CD14-positive monocyte (primary cell): ENCODE data around the gene RARB. TPM values are rescaled to one million over a fixed set of nuclear protein-coding genes. Genes with fewer than 3 reads are reported as not detected.

Source experiments
- DNase-seq, 3 donors: peaks; one replicate each; pipeline ENCODE4 v3.0.0-alpha.2; 2011 to 2022
- H2AFZ ChIP-seq: 2 replicates; pipeline ENCODE4 v1.6.0; 2012; ENCODE audit warnings: mild to moderate bottlenecking, low read depth, low read length, inconsistent platforms; ENCODE audit not compliant: insufficient read depth, poor library complexity, severe bottlenecking
- H3K27ac ChIP-seq, 2 donors: 1 replicate in 1 of 2; 2 replicates in 1 of 2; pipeline ENCODE4 v1.5.1; 2012 to 2013; ENCODE audit warnings: low read length in 2 of 2, control low read depth in 1 of 2, inconsistent platforms in 1 of 2, low read depth in 1 of 2, mild to moderate bottlenecking in 1 of 2
- H3K27me3 ChIP-seq, 2 donors: one replicate each; pipeline versions ENCODE4 v1.6.0 to v1.6.1; 2011 to 2013; ENCODE audit warnings: low read length in 2 of 2; ENCODE audit not compliant: control insufficient read depth in 2 of 2, insufficient read depth in 2 of 2
- H3K36me3 ChIP-seq, 2 donors: replicated peaks in 1 of 2; 1 replicate in 1 of 2; 2 replicates in 1 of 2; pipeline versions ENCODE4 v1.5.1 to v1.6.1; 2012 to 2013; ENCODE audit warnings: low read length in 2 of 2, control low read depth in 1 of 2, inconsistent platforms in 1 of 2, mild to moderate bottlenecking in 1 of 2; ENCODE audit not compliant: insufficient read depth in 2 of 2, control insufficient read depth in 1 of 2
- H3K4me1 ChIP-seq, 2 donors: 1 replicate in 1 of 2; 2 replicates in 1 of 2; pipeline versions ENCODE4 v1.5.1 to v1.6.1; 2012 to 2013; ENCODE audit warnings: low read length in 2 of 2, control low read depth in 1 of 2, inconsistent platforms in 1 of 2, mild to moderate bottlenecking in 1 of 2, moderate library complexity in 1 of 2; ENCODE audit not compliant: insufficient read depth in 2 of 2, control insufficient read depth in 1 of 2
- H3K4me2 ChIP-seq: replicated peaks from 2 replicates; pipeline ENCODE3; 2012; ENCODE audit warnings: low read length, moderate library complexity, mild to moderate bottlenecking; ENCODE audit not compliant: poor library complexity, severe bottlenecking; ENCODE audit errors: extremely low read depth
- H3K4me3 ChIP-seq, 3 experiments: fragments of 200-600 bp in 1 of 3; sonication (generic) in 1 of 3; replicated peaks in 1 of 3; 1 replicate in 2 of 3; 2 replicates in 1 of 3; pipeline ENCODE4 v1.5.1; 2011 to 2013; ENCODE audit warnings: low read length in 3 of 3, mild to moderate bottlenecking in 3 of 3, control low read depth in 2 of 3, low read depth in 2 of 3, inconsistent platforms in 1 of 3, moderate library complexity in 1 of 3
- H3K79me2 ChIP-seq: 2 replicates; pipeline ENCODE4 v1.6.0; 2012; ENCODE audit warnings: mild to moderate bottlenecking, control low read depth, inconsistent platforms, low read length, moderate library complexity; ENCODE audit not compliant: insufficient read depth
- H3K9ac ChIP-seq: 2 replicates; pipeline ENCODE4 v1.6.0; 2017; ENCODE audit warnings: low read length, mild to moderate bottlenecking; ENCODE audit not compliant: insufficient read depth, poor library complexity, severe bottlenecking
- H3K9me3 ChIP-seq, 2 donors: replicated peaks in 1 of 2; 1 replicate in 1 of 2; 2 replicates in 1 of 2; pipeline versions ENCODE4 v1.5.1 to v1.6.1; 2012 to 2013; ENCODE audit warnings: low read length in 2 of 2, control low read depth in 1 of 2; ENCODE audit not compliant: control insufficient read depth in 1 of 2, insufficient read depth in 1 of 2
- H4K20me1 ChIP-seq: 2 replicates; pipeline ENCODE4 v1.6.0; 2012; ENCODE audit warnings: mild to moderate bottlenecking, low read length, control low read depth, moderate library complexity; ENCODE audit not compliant: insufficient read depth
- H3K27ac Mint-ChIP-seq, 7 donors: one replicate each; pipeline ENCODE4 v1.8.0; 2020; ENCODE audit warnings: mild to moderate bottlenecking in 7 of 7, mixed read lengths in 7 of 7, moderate library complexity in 6 of 7, inconsistent platforms in 2 of 7
- H3K27me3 Mint-ChIP-seq, 3 donors: one replicate each; pipeline ENCODE4 v1.8.0; 2021 to 2022; ENCODE audit warnings: low read depth in 3 of 3, mild to moderate bottlenecking in 3 of 3, mixed read lengths in 3 of 3, moderate library complexity in 3 of 3, inconsistent platforms in 1 of 3
- H3K36me3 Mint-ChIP-seq, 2 donors: one replicate each; pipeline ENCODE4 v1.8.0; 2020; ENCODE audit warnings: mixed read lengths in 2 of 2, inconsistent platforms in 1 of 2, mild to moderate bottlenecking in 1 of 2
- H3K4me1 Mint-ChIP-seq: one replicate; pipeline ENCODE4 v1.8.0; 2020; ENCODE audit warnings: mild to moderate bottlenecking, mixed read lengths
- H3K4me3 Mint-ChIP-seq, 2 donors: one replicate each; pipeline ENCODE4 v1.8.0; 2020; ENCODE audit warnings: mild to moderate bottlenecking in 2 of 2, mixed read lengths in 2 of 2, moderate library complexity in 1 of 2
- H3K9me3 Mint-ChIP-seq, 7 donors: one replicate each; pipeline ENCODE4 v1.8.0; 2020 to 2022; ENCODE audit warnings: mixed read lengths in 7 of 7, mild to moderate bottlenecking in 6 of 7, moderate library complexity in 6 of 7, inconsistent platforms in 2 of 7
- WGBS: methylation state at CpG from one replicate; pipeline ENCODE4 v1.1.5; 2013; ENCODE audit warnings: missing lambda C conversion rate; ENCODE audit not compliant: insufficient coverage; 5-methylcytosine and 5-hydroxymethylcytosine counted together
- intact Hi-C, 2 donors: fragments of 100-400 bp; cut with micrococcal nuclease; formaldehyde crosslinking; loops; one replicate each; pipeline versions ENCODE4 v1.15.0 to v1.15.1; 2023
- polyA plus RNA-seq, 3 donors: library from polyadenylated mRNA; depleted of rRNA in 1 of 3; unstranded in 2 of 3; stranded (reverse) in 1 of 3; fragments of 300-500 nt in 2 of 3; fragments of >200 nt in 1 of 3; fragmentation: Illumina TruSeq in 2 of 3; gene quantifications; 1 replicate in 2 of 3; 2 replicates in 1 of 3; pipeline ENCODE4 v1.2.3, GENCODE V29; 2012 to 2021
- TF ChIP-seq, protein P1 (sequence below): fragments of 200-600 bp; IDR thresholded peaks from one replicate; pipeline ENCODE4 v1.8.0; 2022; ENCODE audit warnings: antibody characterized with exemption, mild to moderate bottlenecking

RARB gene
- polyA plus RNA-seq, 3 donors: not detected

GRCh38 chr3:25479727-25480010 is 51.6 kb downstream of the RARB start:
- Histone ChIP-seq H3K4me3 (no peak overlapping the region), H3K79me2 (no peaks in the 10 kb centered on the region), H3K27ac (no peak overlapping the region), H3K9me3 (no peaks in the 10 kb centered on the region), H4K20me1 (no peaks in the 10 kb centered on the region), H2AFZ (no peak overlapping the region), H3K36me3 (no peaks in the 10 kb centered on the region), H3K27me3 (no peaks in the 10 kb centered on the region), H3K4me1 (no peaks in the 10 kb centered on the region), H3K4me2 (no peak overlapping the region), H3K9ac (no peak overlapping the region)
- DNase-seq: no peak
- WGBS: no CpG with 5 or more reads among the region's 1 CpG
- Mint-ChIP-seq H3K27me3 (peaks cover 0 to 4% (median 0%) of the 10 kb centered on the region in 3 donors), H3K4me1 (no peaks in the 10 kb centered on the region), H3K27ac (no peak overlapping the region), H3K36me3 (no peaks in the 10 kb centered on the region), H3K9me3 (no peaks in the 10 kb centered on the region), H3K4me3 (no peak overlapping the region)
- TF ChIP-seq, protein P1, sequence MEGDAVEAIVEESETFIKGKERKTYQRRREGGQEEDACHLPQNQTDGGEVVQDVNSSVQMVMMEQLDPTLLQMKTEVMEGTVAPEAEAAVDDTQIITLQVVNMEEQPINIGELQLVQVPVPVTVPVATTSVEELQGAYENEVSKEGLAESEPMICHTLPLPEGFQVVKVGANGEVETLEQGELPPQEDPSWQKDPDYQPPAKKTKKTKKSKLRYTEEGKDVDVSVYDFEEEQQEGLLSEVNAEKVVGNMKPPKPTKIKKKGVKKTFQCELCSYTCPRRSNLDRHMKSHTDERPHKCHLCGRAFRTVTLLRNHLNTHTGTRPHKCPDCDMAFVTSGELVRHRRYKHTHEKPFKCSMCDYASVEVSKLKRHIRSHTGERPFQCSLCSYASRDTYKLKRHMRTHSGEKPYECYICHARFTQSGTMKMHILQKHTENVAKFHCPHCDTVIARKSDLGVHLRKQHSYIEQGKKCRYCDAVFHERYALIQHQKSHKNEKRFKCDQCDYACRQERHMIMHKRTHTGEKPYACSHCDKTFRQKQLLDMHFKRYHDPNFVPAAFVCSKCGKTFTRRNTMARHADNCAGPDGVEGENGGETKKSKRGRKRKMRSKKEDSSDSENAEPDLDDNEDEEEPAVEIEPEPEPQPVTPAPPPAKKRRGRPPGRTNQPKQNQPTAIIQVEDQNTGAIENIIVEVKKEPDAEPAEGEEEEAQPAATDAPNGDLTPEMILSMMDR: no peak
- intact Hi-C loops: no loop called here

GRCh38 chr3:25480811-25481210 is 52.7 kb downstream of the RARB start:
- no peak overlapping the region for H3K9ac ChIP-seq
- TF ChIP-seq, protein P1: no peak
- H3K27me3 ChIP-seq: no peaks in the 10 kb centered on the region
- Mint-ChIP-seq H3K27ac (no peak overlapping the region), H3K4me3 (no peak overlapping the region), H3K9me3 (peaks cover 0 to 2% (median 0%) of the 10 kb centered on the region in 7 donors), H3K36me3 (no peaks in the 10 kb centered on the region), H3K4me1 (no peaks in the 10 kb centered on the region), H3K27me3 (peaks cover 0 to 4% (median 0%) of the 10 kb centered on the region in 3 donors)
- no peaks in the 10 kb centered on the region for H4K20me1 ChIP-seq
- no peak overlapping the region for H3K4me2 ChIP-seq
- no peak overlapping the region for H2AFZ ChIP-seq
- no peak overlapping the region for H3K4me3 ChIP-seq
- WGBS: 71% methylated on average over 1 of the region's 1 CpG
- DNase-seq: no peak
- no peaks in the 10 kb centered on the region for H3K36me3 ChIP-seq
- no peak overlapping the region for H3K27ac ChIP-seq
- H3K4me1 ChIP-seq: no peaks in the 10 kb centered on the region
- no peaks in the 10 kb centered on the region for H3K79me2 ChIP-seq
- no peaks in the 10 kb centered on the region for H3K9me3 ChIP-seq
- intact Hi-C loops: no loop called here
